ENCODE measurements around the gene COL27A1.

Gene COL27A1

DNA sequence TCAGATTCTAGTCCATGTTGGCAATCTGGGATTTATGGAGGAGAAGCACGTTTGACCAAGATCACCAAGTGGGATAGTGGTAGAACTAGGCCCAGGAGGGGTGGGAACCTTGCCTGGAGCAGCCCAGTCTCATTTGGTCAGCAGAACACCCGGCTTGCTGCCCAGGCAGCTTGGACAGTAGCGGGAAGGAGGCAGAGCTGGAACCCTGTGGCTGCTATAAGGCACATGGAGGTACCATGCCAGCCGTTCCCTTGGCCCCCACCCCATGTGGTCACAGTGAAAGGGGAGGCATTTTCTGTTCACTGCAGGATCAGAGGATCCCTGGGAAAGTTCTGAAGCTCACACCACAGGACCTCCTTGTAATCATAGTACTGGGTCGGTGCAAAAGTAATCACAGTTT, 92.2 kb downstream of the COL27A1 start:
- no peak for DNase-seq (ENCODE audit: extremely low read depth, low read depth)
- H3K4me3 ChIP-seq (replicated peaks; ENCODE audit: low read depth, low read length) = no peak overlapping the region
- TF ChIP-seq, protein P1, sequence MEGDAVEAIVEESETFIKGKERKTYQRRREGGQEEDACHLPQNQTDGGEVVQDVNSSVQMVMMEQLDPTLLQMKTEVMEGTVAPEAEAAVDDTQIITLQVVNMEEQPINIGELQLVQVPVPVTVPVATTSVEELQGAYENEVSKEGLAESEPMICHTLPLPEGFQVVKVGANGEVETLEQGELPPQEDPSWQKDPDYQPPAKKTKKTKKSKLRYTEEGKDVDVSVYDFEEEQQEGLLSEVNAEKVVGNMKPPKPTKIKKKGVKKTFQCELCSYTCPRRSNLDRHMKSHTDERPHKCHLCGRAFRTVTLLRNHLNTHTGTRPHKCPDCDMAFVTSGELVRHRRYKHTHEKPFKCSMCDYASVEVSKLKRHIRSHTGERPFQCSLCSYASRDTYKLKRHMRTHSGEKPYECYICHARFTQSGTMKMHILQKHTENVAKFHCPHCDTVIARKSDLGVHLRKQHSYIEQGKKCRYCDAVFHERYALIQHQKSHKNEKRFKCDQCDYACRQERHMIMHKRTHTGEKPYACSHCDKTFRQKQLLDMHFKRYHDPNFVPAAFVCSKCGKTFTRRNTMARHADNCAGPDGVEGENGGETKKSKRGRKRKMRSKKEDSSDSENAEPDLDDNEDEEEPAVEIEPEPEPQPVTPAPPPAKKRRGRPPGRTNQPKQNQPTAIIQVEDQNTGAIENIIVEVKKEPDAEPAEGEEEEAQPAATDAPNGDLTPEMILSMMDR (IDR thresholded peaks at IDR 0.05; ENCODE audit: low read depth, low read length, missing control alignments) = no peak

- no peak for DNase-seq (ENCODE audit: extremely low read depth, low read depth)
- TF ChIP-seq, protein P1 (IDR thresholded peaks at IDR 0.05; ENCODE audit: low read depth, low read length, missing control alignments) = no peak
- H3K4me3 ChIP-seq (replicated peaks; ENCODE audit: low read depth, low read length) = no peak overlapping the region
Measured at GRCh38 chr9:114248299-114248707, 93.0 kb downstream of the COL27A1 start.

DNA sequence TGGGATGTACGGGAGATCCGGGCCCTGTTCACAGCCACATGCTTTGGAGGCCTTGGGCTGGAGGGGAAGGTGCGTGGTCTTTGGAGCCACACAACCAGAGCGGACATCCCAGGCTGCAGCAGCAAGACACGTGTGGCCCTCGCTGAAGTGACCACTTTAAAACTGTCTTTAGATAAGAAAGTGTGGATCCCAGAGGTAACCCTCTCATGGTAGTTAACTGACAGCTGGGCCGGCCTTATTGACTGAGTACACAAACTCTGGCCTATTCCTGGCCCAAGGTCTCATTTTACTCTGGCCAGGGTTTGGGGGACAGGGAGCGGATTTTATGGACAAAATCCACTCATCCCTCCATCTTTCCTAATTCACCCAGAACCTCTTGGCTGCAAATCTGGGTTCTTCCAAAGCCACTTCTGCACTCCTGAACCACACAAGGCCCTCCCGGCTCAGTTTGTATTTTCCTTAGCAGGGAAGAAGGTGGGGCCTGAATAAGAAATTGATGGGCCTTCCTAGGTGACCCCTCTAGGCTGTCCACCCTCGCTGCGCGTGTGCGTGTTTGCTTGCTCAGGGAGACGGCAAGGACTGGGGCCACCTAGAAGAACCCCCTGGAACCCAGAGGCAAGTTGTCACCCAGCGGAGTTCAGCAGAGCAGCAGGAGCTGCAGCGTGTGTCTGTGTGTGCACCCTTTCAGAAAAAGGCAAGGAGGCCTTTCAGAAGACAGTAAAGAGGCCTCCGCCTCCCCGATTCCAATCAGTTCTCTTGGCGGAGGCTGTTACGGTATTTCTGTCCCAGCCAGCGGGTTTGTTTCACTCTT, 94.3 kb downstream of the COL27A1 start:
- H3K4me3 ChIP-seq (replicated peaks; ENCODE audit: low read depth, low read length) = no peak overlapping the region
- no peak for DNase-seq (ENCODE audit: extremely low read depth, low read depth)
- TF ChIP-seq, protein P1 (IDR thresholded peaks at IDR 0.05; ENCODE audit: low read depth, low read length, missing control alignments) = no peak

DNA sequence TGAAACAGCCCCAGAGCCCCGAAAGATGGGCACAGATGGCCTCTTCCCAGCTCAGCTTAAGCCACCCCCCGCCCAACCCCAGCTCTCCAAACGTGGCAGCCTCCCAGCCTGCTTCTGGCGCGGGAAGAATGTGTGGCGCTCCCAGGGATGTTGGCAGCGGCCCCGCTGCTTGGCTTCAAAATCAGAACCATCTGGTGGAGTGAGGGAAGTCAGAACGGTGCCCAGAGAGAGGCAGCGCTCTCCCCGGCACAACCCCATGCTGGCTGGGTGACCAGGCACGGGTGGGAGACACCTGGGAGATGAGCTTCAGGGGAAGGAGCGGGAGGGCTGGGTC, 94.9 kb downstream of the COL27A1 start:
- TF ChIP-seq, protein P1 (IDR thresholded peaks at IDR 0.05; ENCODE audit: low read depth, low read length, missing control alignments) = no peak
- H3K4me3 ChIP-seq (replicated peaks; ENCODE audit: low read depth, low read length) = no peak overlapping the region
- peak; percentile 71 for DNase-seq (ENCODE audit: extremely low read depth, low read depth)

- no peak for DNase-seq (ENCODE audit: extremely low read depth, low read depth)
- no peak overlapping the region for H3K4me3 ChIP-seq (replicated peaks; ENCODE audit: low read depth, low read length)
- TF ChIP-seq, protein P1 (IDR thresholded peaks at IDR 0.05; ENCODE audit: low read depth, low read length, missing control alignments) = no peak
Measured at GRCh38 chr9:114250648-114251047, 95.3 kb downstream of the COL27A1 start.

DNA sequence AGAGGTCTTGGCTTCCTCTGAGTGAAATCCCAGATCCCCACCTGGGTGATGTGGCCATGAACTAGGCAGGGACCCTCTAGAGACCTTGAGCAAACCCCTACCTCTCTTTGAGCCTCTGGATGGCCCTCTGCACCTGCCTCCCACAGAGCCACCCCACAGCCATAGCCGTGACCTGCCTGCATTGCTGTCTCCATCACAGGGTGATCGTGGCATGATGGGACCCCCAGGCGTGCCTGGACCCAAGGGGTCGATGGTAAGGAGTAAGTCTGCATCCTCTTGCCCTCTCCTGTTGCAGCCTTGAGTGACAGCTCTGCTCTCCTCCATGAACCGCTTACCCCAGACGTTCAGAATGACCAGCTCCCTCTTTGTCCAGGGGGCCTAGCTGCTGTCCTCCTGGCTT, 97.1 kb downstream of the COL27A1 start:
- no peak for DNase-seq (ENCODE audit: extremely low read depth, low read depth)
- H3K4me3 ChIP-seq (replicated peaks; ENCODE audit: low read depth, low read length) = no peak overlapping the region
- TF ChIP-seq, protein P1 (IDR thresholded peaks at IDR 0.05; ENCODE audit: low read depth, low read length, missing control alignments) = no peak

Measured in HFF-Myc (cell line).